IMR-90 (cell line): ENCODE data around the gene GCNA. TPM values are rescaled to one million over a fixed set of nuclear protein-coding genes. Genes with fewer than 3 reads are reported as not detected.

ENCODE experiments used
- ATAC-seq: fragments of 200-7000 bp; cut with Tn5 transposase; 2 replicates; pipeline ENCODE4 v1.9.1; 2020; ENCODE audit warnings: low read depth, mild to moderate bottlenecking, moderate library complexity
- BruUV-seq: library from RNA; stranded (reverse); fragments of 400-500 nt; replicated peaks from 2 replicates; lab custom pipeline; 2021; lab: Mats Ljungman, UMichigan
- CTCF ChIA-PET: fragments of 300-600 bp; formaldehyde crosslinking; extraction: SDS; loops from one replicate; lab custom pipeline; 2021; ENCODE audit warnings: antibody characterized with exemption; lab: Yijun Ruan, JAX
- POLR2A ChIA-PET: fragments of 300-600 bp; sonication (Branson Sonifier 250); formaldehyde crosslinking; loops from one replicate; lab custom pipeline; 2022; ENCODE audit warnings: antibody characterized with exemption; ENCODE audit not compliant: unreplicated experiment; lab: Charles Lee
- DNase-seq: peaks from one replicate; pipeline ENCODE4 v3.0.0; 2013
- H2AFZ ChIP-seq: replicated peaks from 2 replicates; pipeline ENCODE3; 2013; ENCODE audit warnings: low read length, mild to moderate bottlenecking; ENCODE audit not compliant: poor library complexity
- H2AK5ac ChIP-seq: 2 replicates; pipeline ENCODE4 v1.6.1; 2013; ENCODE audit warnings: low read depth, low read length, inconsistent platforms
- H2AK9ac ChIP-seq: replicated peaks from 2 replicates; pipeline ENCODE3; 2013; ENCODE audit warnings: mild to moderate bottlenecking, low read depth, low read length, moderate library complexity; ENCODE audit not compliant: poor library complexity
- H2BK120ac ChIP-seq: 2 replicates; pipeline ENCODE4 v1.6.1; 2013; ENCODE audit warnings: low read depth, low read length, inconsistent platforms
- H2BK15ac ChIP-seq: 3 replicates; pipeline ENCODE4 v1.6.1; 2013; ENCODE audit warnings: low read depth, low read length, inconsistent platforms
- H2BK20ac ChIP-seq: 2 replicates; pipeline ENCODE4 v1.6.1; 2013; ENCODE audit warnings: low read depth, mild to moderate bottlenecking, inconsistent platforms, low read length, moderate library complexity
- H2BK5ac ChIP-seq: 2 replicates; pipeline ENCODE4 v1.6.1; 2013; ENCODE audit warnings: mild to moderate bottlenecking, low read depth, low read length, inconsistent platforms; ENCODE audit not compliant: poor library complexity, severe bottlenecking
- H3K14ac ChIP-seq: replicated peaks from 2 replicates; pipeline ENCODE4 v1.6.1; 2013; ENCODE audit warnings: low read depth, low read length, inconsistent platforms
- H3K18ac ChIP-seq: 2 replicates; pipeline ENCODE4 v1.6.1; 2013; ENCODE audit warnings: low read depth, low read length, control low read depth
- H3K23ac ChIP-seq: 2 replicates; pipeline ENCODE4 v1.6.1; 2013; ENCODE audit warnings: low read depth, low read length, inconsistent platforms
- H3K27ac ChIP-seq: 2 replicates; pipeline ENCODE4 v1.5.1; 2013; ENCODE audit warnings: mild to moderate bottlenecking, control low read depth, low read length; ENCODE audit not compliant: insufficient read depth
- H3K27me3 ChIP-seq: 2 replicates; pipeline ENCODE4 v1.6.1; 2013; ENCODE audit warnings: low read length; ENCODE audit not compliant: control insufficient read depth, insufficient read depth
- H3K36me3 ChIP-seq: 2 replicates; pipeline ENCODE4 v1.6.1; 2013; ENCODE audit warnings: low read length, mixed read lengths; ENCODE audit not compliant: control insufficient read depth, insufficient read depth
- H3K4ac ChIP-seq: 2 replicates; pipeline ENCODE4 v1.6.1; 2013; ENCODE audit warnings: low read depth, low read length, inconsistent platforms
- H3K4me1 ChIP-seq: 2 replicates; pipeline ENCODE4 v1.6.1; 2013; ENCODE audit warnings: low read length, mixed read lengths; ENCODE audit not compliant: control insufficient read depth, insufficient read depth
- H3K4me2 ChIP-seq: 2 replicates; pipeline ENCODE4 v1.6.1; 2013; ENCODE audit warnings: low read depth, mild to moderate bottlenecking, control low read depth, low read length, moderate library complexity
- H3K4me3 ChIP-seq: 2 replicates; pipeline ENCODE4 v1.5.1; 2013; ENCODE audit warnings: low read depth, mild to moderate bottlenecking, control low read depth, low read length, moderate library complexity; ENCODE audit not compliant: insufficient read depth
- H3K56ac ChIP-seq: 2 replicates; pipeline ENCODE4 v1.6.1; 2013; ENCODE audit warnings: low read length, inconsistent platforms; ENCODE audit not compliant: insufficient read depth; ENCODE audit errors: extremely low read depth
- H3K79me1 ChIP-seq, 2 experiments: 2 replicates each; pipeline ENCODE4 v1.6.1; 2013; ENCODE audit warnings: low read length in 2 of 2, inconsistent platforms in 1 of 2, low read depth in 1 of 2
- H3K9ac ChIP-seq: 2 replicates; pipeline ENCODE4 v1.6.1; 2013; ENCODE audit warnings: low read depth, low read length, control low read depth
- H3K9me1 ChIP-seq: 2 replicates; pipeline ENCODE4 v1.6.1; 2013; ENCODE audit warnings: low read length, inconsistent platforms; ENCODE audit not compliant: insufficient read depth
- H3K9me3 ChIP-seq: 2 replicates; pipeline ENCODE4 v1.6.1; 2013; ENCODE audit warnings: low read length; ENCODE audit not compliant: control insufficient read depth, insufficient read depth
- H4K20me1 ChIP-seq: 2 replicates; pipeline ENCODE4 v1.6.1; 2013; ENCODE audit warnings: low read length, inconsistent platforms; ENCODE audit not compliant: insufficient read depth
- H4K5ac ChIP-seq: 2 replicates; pipeline ENCODE4 v1.6.1; 2013; ENCODE audit warnings: mild to moderate bottlenecking, low read depth, low read length, control low read depth
- H4K8ac ChIP-seq, 2 experiments: 2 replicates each; pipeline ENCODE4 v1.6.1; 2013; ENCODE audit warnings: low read depth in 2 of 2, low read length in 2 of 2, control low read depth in 1 of 2, inconsistent platforms in 1 of 2
- H4K91ac ChIP-seq: 2 replicates; pipeline ENCODE4 v1.6.1; 2013; ENCODE audit warnings: low read depth, low read length, inconsistent platforms; ENCODE audit not compliant: insufficient read depth
- MAZ ChIP-seq: IDR thresholded peaks from 2 replicates; pipeline ENCODE4 v1.6.1; 2012; ENCODE audit warnings: low read depth, mild to moderate bottlenecking, low read length, improper control_type of control experiment, moderate library complexity, borderline replicate concordance
- RFX5 ChIP-seq: IDR thresholded peaks from 2 replicates; pipeline ENCODE4 v1.8.0; 2012; ENCODE audit warnings: low read depth, mild to moderate bottlenecking, low read length, moderate library complexity
- SMC3 ChIP-seq: fragments of 150-350 bp; IDR thresholded peaks from 2 replicates; pipeline ENCODE4 v1.6.1; 2016; ENCODE audit warnings: low read depth, mild to moderate bottlenecking, antibody characterized with exemption, low read length, moderate library complexity
- WGBS, 2 experiments: methylation state at CpG; one replicate each; pipeline versions ENCODE4 v1.1.5 to v1.1.7; 2013; ENCODE audit warnings: missing lambda C conversion rate in 2 of 2; ENCODE audit not compliant: insufficient read length in 1 of 2; ENCODE audit errors: extremely low coverage in 2 of 2; 5-methylcytosine and 5-hydroxymethylcytosine counted together
- dilution Hi-C: fragments of 300-500 bp; cut with HindIII; formaldehyde crosslinking; loops from one replicate; pipeline ENCODE4 v1.14.3; 2018; ENCODE audit warnings: low sequenced_read_pairs; ENCODE audit not compliant: unreplicated experiment
- in situ Hi-C: fragments of 300-500 bp; cut with MboI; formaldehyde crosslinking; loops from 3 replicates; pipeline ENCODE4 v1.14.3; 2019; ENCODE audit warnings: low sequenced_read_pairs, inconsistent platforms, mixed read lengths
- intact Hi-C: fragments of 100-400 bp; cut with micrococcal nuclease; formaldehyde crosslinking; loops from 2 replicates; pipeline ENCODE4 v1.10.0; 2022
- polyA plus RNA-seq, 3 experiments: library from polyadenylated mRNA; depleted of rRNA; stranded (reverse); fragments of >200 nt; gene quantifications; 2 replicates each; pipeline ENCODE4 v1.2.3, GENCODE V29; 2012; ENCODE audit warnings: low replicate concordance in 1 of 3
- total RNA-seq: library from RNA; depleted of rRNA; stranded (reverse); fragments of >200 nt; gene quantifications from 2 replicates; pipeline ENCODE4 v1.2.3, GENCODE V29; 2012
- TF ChIP-seq, protein P1 (sequence below): fragments of 150-350 bp; IDR thresholded peaks from 2 replicates; pipeline ENCODE4 v1.6.1; 2017; ENCODE audit warnings: mild to moderate bottlenecking, antibody characterized with exemption, low read length, low read depth
- TF ChIP-seq, protein P2 (sequence below): fragments of 150-350 bp; IDR thresholded peaks from 2 replicates; pipeline ENCODE4 v1.6.1; 2016; ENCODE audit warnings: low read depth, mild to moderate bottlenecking, low read length, moderate library complexity, borderline replicate concordance

The GCNA gene
- total and polyA plus RNA-seq, 2 of the 4 experiments (the other 2 are of a cell fraction), result 0.90 to 1.3 TPM

DNA sequence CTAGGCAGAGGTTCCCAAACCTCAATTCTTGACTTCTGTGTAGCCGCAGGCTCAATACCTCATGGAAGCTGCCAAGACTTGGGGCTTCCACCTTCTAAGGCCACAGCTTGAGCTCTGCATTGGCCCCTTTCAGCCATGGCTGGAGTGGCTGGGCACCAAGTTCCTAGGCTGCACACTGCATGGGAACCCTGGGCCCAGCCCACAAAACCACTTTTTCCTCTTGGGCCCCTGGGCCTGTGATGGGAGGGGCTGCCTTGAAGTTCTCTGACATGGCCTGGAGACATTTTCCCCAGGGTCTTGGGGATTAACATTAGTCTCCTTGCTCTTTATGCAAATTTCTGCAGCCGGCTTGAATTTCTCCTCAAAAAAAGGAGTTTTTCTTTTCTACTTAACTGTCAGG, 75.1 kb downstream of the GCNA start:
- H3K9me3 ChIP-seq, result no peaks in the 10 kb centered on the region
- no peak overlapping the region for H3K27ac ChIP-seq
- no peak overlapping the region for H2BK5ac ChIP-seq
- H3K36me3 ChIP-seq, result no peaks in the 10 kb centered on the region
- dilution Hi-C loops, result no loop called here
- H4K91ac ChIP-seq, result no peak overlapping the region
- no peak overlapping the region for H3K4me2 ChIP-seq
- in situ Hi-C loops, result loop anchor here (25.0 kb wide), 1 partner anchor 209 kb away; no protein-coding TSS in a partner anchor
- no peaks in the 10 kb centered on the region for H3K4me1 ChIP-seq
- no peaks in the 10 kb centered on the region for H4K20me1 ChIP-seq
- H3K4ac ChIP-seq, result no peak overlapping the region
- TF ChIP-seq MAZ (no peak), RFX5 (no peak), SMC3 (no peak)
- TF ChIP-seq, protein P1, sequence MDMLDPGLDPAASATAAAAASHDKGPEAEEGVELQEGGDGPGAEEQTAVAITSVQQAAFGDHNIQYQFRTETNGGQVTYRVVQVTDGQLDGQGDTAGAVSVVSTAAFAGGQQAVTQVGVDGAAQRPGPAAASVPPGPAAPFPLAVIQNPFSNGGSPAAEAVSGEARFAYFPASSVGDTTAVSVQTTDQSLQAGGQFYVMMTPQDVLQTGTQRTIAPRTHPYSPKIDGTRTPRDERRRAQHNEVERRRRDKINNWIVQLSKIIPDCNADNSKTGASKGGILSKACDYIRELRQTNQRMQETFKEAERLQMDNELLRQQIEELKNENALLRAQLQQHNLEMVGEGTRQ, result no peak
- TF ChIP-seq, protein P2, sequence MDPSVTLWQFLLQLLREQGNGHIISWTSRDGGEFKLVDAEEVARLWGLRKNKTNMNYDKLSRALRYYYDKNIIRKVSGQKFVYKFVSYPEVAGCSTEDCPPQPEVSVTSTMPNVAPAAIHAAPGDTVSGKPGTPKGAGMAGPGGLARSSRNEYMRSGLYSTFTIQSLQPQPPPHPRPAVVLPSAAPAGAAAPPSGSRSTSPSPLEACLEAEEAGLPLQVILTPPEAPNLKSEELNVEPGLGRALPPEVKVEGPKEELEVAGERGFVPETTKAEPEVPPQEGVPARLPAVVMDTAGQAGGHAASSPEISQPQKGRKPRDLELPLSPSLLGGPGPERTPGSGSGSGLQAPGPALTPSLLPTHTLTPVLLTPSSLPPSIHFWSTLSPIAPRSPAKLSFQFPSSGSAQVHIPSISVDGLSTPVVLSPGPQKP, result no peak
- no peaks in the 10 kb centered on the region for H3K79me1 ChIP-seq
- ATAC-seq (no peak), DNase-seq (no peak)
- H2BK120ac ChIP-seq, result no peak overlapping the region
- H3K18ac ChIP-seq, result no peak overlapping the region
- H2AFZ ChIP-seq, result no peak overlapping the region
- CTCF ChIA-PET, result no interaction called here
- no peak overlapping the region for H3K4me3 ChIP-seq
- H4K5ac ChIP-seq, result no peak overlapping the region
- H2AK5ac ChIP-seq, result no peak overlapping the region
- H3K14ac ChIP-seq, result no peak overlapping the region
- no peak overlapping the region for H2AK9ac ChIP-seq
- H3K9ac ChIP-seq, result no peak overlapping the region
- peaks cover 5% of the 10 kb centered on the region for H3K27me3 ChIP-seq
- H4K8ac ChIP-seq, result no peak overlapping the region
- H2BK20ac ChIP-seq, result no peak overlapping the region
- POLR2A ChIA-PET, result no interaction called here
- H3K9me1 ChIP-seq, result no peaks in the 10 kb centered on the region
- BruUV-seq, result no TSS peak
- WGBS, 2 experiments, result 100% methylated on average over 1 of the region's 2 CpGs; no CpG with 5 or more reads in 1 of the 2 experiments
- H3K56ac ChIP-seq, result no peak overlapping the region
- H3K23ac ChIP-seq, result no peak overlapping the region
- intact Hi-C loops, result loop anchor here (5.0 kb wide), 1 partner anchor 121 kb away; the partner anchor contains the start of gene OGT
- no peak overlapping the region for H2BK15ac ChIP-seq
